Skin epidermis (tissue), 12 donors: ENCODE data around the gene OR11A1.
"Not testable (repeated sequence)": the region's sequence is repeated elsewhere in the genome, so short reads cannot be mapped to it uniquely, and the experiment has no call there.

Experiments
- H3K27ac ChIP-seq, 21 experiments: fragments of 200-600 bp; sonication (generic) in 11 of 21; one replicate each; pipeline ENCODE4 v1.5.0; 2020; ENCODE audit warnings: mild to moderate bottlenecking in 3 of 21, inconsistent platforms in 2 of 21, moderate library complexity in 2 of 21
- H3K4me3 ChIP-seq, 7 experiments: fragments of 200-600 bp; sonication (generic) in 2 of 7; one replicate each; pipeline ENCODE4 v1.5.0; 2020; ENCODE audit warnings: inconsistent platforms in 2 of 7, mild to moderate bottlenecking in 2 of 7, moderate library complexity in 1 of 7

Gene OR11A1

DNA sequence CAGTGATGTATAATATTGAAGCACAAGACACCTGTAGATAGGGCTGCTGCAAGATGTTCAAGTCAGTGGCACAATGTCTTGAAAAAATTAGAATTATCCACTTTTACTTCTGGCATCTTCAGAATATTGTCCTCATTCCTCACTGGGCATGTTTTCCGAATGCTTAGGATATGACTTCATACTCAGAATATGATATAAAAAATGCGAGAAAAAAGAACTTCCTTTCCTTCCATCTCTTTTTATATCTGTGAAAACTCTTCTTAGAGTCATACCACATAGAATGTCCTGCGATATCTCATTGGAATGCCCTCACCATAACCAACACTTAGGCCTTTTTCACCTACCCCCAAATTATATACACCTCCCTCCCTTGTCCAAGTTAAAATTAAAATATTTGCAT, 26.3 kb upstream of the OR11A1 start:
- H3K4me3 ChIP-seq, result no peak overlapping the region
- H3K27ac ChIP-seq, result no peak overlapping the region

DNA sequence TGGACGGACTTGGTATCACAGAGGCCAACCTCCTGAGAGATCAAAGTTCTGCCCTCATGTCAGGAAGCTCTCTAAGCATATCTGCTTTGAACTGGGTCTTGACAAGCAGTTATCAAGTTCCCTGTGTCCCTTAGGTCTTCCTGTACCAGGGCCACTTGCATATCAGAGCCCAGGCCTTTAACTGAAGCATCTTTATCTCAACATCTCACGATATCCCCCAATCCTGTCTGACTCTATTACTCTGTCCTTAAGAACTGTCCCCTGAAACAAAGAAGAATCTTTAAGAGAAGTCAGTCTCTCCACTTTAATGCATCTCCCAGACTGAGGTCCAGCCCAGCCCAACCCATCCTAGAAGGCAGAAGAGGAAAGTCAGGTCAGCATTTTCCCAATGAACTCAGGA, 22.7 kb upstream of the OR11A1 start:
- Histone ChIP-seq H3K4me3 (no peak overlapping the region), H3K27ac (no peak overlapping the region)

DNA sequence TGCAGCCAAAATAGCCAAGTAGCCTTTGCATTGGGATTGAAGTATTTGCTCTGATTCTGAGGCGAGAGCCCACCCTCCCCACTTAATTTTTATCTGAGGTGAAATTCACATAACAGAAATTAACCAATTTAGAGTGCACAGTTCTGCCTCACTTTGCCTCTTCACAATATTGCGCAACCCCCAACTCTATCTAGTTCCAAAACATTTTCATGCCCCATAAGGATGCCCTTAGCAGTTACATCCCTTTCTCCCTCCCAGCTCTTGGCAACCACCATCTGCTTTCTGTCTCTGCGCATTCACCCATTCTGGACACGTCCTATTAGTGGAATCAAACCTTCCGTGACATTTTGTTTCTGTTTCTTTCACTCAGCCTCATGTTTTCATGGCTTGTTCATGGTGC, 21.9 kb upstream of the OR11A1 start:
- Histone ChIP-seq H3K27ac (no peak overlapping the region), H3K4me3 (no peak overlapping the region)

DNA sequence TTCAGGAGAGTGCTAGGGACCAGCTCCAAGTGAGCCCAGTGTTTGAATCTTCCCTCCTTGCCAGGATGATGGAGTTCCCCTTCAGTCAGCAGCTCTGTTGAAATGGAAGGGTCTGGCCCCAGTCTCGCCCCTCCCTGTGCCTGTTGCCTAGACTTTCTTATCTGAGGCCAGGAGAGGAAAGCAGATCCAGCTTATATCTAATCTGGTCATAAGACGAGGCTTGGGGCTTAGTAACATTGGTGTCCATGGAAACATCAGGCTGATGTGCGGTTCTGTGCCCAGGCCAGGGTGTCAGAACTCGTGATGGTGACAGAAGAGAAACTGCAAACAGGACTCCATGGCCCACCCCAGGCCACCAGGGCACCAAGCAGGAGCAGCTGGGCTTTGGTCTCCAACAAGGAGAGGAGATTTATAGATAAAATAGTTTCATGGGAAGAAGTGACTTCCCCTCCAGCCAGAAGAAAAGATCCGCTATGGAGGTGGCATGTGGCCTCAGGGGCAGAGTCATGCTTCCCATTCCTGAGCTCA, 21.1 kb upstream of the OR11A1 start:
- no peak overlapping the region for H3K4me3 ChIP-seq
- H3K27ac ChIP-seq, result no peak overlapping the region

DNA sequence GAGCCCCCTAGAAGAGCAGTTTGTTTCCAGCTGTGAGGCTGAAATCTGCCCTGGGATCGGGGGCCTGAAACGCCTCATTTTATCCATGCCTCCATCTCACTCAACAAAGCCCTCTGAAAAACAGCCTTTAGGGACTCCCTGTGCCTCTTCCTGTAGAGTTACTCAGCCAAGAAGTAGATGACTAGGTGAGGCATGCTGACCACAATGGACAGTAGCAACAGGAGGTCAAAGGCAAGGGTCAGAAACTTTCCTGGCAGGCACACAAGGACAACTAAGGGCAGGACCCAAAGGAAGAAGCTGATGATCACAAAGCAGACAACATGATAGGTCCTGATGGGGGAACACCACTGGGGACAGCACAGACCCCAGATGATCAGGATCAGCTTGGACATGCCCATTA, 18.1 kb upstream of the OR11A1 start:
- no peak overlapping the region for H3K27ac ChIP-seq
- H3K4me3 ChIP-seq, result no peak overlapping the region

DNA sequence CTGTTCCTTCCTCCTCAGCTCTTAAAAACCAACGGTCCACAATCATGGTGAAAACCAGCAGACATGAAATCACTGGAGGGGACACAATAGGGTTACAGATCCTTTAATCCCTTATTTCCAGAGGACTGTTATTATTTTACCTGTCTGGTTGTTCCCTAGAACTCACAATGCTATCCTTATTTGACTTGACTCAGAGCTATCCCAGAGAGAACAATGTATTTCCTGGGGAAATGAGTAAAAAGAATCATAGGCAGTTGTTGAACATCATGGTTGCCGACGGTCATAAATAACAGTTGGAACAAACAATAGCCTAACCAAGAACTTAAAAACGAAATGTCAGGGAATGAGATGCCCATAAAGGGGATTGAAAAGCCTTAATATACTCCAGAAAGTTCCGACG, 9.4 kb upstream of the OR11A1 start:
- no peak overlapping the region for H3K4me3 ChIP-seq
- no peak overlapping the region for H3K27ac ChIP-seq

DNA sequence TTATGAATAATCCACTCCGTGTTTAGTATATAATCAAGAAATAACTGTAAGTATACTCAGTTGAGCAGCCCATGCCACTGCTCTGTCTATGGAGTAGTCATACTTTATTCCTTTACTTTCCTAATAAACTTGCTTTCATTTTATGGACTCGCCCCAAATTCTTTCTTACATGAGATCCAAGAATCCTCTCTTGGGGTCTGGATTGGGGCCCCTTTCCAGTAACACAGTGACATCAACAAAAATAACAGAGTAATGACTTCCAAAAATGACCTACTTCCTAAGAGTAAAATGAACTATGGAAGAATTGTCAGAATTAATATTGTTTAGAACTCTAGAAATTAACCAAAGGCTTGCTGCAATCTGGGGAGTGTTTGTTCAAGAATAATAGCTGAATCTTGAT, 8.9 kb upstream of the OR11A1 start:
- Histone ChIP-seq H3K27ac (no peak overlapping the region), H3K4me3 (no peak overlapping the region)

DNA sequence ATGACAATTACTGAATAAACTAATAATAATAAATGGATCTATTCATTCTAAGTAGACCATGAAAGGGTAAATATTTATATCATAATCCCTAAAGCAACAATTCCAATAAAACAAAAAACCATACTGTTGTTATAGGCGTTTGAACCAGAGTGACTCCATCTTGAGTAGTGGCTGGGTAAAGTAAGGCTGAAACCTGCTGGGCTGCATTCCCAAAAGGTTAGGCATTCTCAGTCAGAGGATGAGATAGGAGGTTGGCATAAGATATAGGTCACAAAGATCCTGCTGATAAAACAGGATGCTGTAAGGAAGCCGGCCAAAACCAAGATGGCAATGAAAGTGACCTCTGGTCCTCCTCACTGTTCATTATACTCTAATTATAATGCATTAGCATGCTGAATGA, 8.4 kb upstream of the OR11A1 start:
- Histone ChIP-seq H3K27ac (no peak overlapping the region), H3K4me3 (no peak overlapping the region)

DNA sequence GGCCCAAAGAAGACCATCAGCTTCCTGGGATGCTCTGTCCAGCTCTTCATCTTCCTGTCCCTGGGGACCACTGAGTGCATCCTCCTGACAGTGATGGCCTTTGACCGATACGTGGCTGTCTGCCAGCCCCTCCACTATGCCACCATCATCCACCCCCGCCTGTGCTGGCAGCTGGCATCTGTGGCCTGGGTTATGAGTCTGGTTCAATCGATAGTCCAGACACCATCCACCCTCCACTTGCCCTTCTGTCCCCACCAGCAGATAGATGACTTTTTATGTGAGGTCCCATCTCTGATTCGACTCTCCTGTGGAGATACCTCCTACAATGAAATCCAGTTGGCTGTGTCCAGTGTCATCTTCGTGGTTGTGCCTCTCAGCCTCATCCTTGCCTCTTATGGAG, 5.2 kb upstream of the OR11A1 start:
- H3K4me3 ChIP-seq, result no peak overlapping the region
- H3K27ac ChIP-seq, result no peak overlapping the region

DNA sequence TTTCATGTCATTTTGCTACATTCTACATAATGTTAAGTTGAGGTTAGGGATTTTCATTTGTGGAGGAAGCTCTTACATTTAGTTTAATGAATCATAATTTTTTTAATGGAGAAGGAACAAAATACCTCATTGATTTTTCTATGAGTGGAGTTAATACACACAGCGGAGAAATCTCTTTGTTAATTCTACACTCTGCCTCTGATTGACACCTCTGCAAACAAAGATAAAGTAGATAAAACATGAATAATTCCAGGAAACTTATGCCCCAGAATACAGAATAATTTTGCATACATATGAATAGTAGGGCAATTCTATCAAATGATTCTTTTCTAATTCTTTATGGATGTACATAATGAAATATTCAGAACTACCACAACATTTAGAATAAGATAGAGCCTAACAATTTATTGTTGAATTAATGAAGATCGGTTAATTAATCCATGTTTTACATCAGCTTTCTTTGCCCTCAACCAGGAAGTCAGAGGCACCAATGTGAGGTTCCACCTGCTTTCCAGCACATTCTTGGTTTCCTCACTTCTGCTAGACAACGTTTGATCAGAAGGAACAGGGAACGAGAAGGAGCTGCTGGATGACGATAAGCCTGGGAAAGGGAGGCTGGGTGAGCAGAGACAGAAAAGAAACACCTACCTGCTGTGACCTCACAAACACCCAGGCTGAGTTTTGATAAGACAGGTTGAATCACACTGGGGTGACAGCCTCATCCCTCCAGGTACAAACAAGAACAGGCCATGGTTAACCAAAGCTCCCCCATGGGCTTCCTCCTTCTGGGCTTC, 4.3 kb upstream of the OR11A1 start:
- Histone ChIP-seq H3K4me3 (no peak overlapping the region), H3K27ac (no peak overlapping the region)

DNA sequence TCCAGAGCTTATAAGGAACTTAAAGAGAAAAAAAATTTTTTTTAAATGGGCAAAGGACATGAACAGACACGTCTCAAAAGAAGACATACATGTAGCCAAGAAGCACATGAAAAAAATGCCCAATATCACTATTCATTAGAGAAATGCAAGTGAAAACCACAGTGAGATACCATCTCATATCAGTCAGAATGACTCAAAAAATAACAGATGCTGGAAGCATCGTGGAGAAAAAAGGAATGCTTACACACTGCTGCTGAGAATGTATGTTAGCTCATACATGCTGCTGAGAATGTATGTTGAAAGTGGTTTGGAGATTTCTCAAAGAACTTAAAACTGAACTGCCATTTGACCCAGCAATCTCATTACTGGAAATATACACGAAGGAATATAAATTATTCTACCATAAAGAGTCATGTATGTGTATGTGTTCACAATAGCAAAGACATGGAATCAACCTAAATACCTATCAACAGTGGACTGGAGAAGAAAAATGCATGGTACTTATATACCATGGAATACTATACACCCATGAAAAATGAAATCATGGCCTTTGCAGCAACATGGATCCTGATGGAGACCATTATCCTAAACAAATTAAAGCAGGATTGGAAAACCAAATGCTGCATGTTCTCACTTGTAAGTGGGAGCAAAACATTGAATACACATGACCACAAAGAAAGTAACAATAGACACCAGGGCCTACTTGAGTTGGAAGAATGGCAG, 5.2 kb downstream of the OR11A1 start:
- H3K4me3 ChIP-seq, result no peak overlapping the region
- H3K27ac ChIP-seq, result no peak overlapping the region

DNA sequence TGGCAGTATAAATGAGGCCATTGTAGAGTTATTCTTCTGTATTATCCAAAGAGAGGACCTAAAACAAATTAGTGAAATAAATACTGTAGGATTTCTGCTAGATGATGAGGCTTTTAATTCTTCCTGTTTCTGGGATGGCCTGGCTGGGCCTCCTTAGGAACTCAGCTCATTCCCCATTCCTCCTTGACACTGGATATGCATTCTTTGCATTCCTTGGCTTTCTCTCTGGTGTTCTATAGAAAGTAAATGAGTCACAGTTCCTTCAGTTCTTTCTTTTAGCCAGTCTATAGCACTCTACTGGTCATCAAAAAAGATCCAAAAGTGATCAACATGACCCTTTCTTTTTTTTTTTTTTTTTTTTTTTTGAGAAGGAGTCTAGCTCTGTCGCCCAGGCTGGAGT, 9.2 kb downstream of the OR11A1 start:
- no peak overlapping the region for H3K27ac ChIP-seq

DNA sequence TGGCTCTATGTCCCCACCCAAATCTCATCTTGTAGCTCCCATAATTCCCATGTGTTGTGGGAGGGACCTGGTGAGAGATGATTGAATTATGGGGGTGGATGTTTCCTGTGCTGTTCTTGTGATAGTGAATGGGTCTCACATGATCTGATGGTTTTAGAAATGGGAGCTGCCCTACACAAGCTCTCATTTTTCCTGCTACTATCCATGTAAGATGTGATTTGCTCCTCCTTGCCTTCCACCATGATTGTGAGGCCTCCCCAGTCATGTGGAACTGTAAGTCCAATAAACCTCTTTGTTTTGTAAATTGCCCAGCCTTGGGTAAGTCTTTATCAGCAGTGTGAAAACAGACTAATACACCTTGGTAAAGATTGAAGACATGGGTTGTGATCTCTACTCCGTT, 12.8 kb downstream of the OR11A1 start:
- H3K4me3 ChIP-seq, H3K27ac ChIP-seq: not testable (repeated sequence)

More for the DNA sequence above, 9.2 kb downstream of the OR11A1 start:
- H3K4me3 ChIP-seq, result no peak overlapping the region

DNA sequence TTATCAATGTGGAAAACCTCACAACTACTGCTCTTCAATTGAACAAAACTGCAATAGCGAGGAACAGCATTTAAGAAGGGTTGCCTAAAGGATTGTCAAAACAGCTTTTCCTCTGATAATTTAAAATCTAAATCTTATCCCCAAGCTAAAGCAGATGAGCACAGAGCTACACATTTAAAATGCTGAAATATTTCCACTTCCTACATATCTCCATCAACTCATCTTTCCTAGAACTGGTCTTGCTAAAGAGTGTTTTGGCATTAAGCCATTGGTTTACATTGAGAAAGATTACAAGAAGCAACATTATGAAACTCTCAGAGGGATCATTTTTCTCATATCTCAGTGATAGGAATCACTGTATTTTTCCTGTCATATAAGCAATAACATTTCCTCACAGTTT, 14.2 kb downstream of the OR11A1 start:
- no peak overlapping the region for H3K27ac ChIP-seq

DNA sequence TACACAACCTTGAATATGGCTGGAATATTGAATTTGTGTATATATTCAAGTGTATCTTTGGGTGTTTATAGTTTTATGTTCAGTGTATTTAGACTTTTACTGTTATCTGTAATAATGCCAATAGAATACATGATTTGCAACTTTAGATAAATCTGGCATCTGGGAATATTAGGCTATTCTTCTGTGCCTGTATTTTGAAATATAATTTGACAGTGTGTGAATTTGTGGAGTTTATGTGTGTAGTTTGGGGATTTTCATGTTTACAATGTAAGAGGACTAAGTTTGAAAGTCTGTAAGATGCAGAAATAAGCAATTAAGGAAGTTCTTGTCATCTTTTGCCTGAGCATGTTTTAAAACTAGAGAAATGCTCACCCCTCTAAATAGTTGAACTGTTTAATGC, 17.9 kb downstream of the OR11A1 start, which contains the start of gene OR10C1:
Gene OR10C1, plus strand, starts transcription at position 301 of the 400 bp plus-strand sequence. CDS start 710 bp downstream, outside the sequence.
- H3K4me3 ChIP-seq, result no peak within 1 kb of the TSS
- no peak within 1 kb of the TSS for H3K27ac ChIP-seq

More for the DNA sequence above, 14.2 kb downstream of the OR11A1 start:
- H3K4me3 ChIP-seq, result no peak overlapping the region

DNA sequence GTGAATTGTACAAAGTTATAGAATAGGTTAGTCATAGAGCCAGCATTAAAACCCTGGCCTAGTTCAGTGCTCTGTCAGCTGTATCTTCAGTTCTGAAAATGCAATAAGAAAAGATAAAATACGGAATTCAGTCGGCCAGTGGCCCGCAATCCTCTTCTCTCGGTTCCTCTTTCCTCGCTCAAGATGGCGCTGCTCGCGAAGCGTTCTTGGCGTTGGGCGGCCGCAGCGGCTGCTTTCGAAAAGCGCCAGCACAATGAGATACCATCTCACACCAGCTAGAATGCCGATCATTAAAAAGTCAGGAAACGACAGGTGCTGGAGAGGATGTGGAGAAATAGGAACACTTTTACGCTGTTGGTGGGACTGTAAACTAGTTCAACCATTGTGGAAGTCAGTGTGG, 20.1 kb downstream of the OR11A1 start:
- not testable (repeated sequence) for H3K4me3 ChIP-seq, H3K27ac ChIP-seq

DNA sequence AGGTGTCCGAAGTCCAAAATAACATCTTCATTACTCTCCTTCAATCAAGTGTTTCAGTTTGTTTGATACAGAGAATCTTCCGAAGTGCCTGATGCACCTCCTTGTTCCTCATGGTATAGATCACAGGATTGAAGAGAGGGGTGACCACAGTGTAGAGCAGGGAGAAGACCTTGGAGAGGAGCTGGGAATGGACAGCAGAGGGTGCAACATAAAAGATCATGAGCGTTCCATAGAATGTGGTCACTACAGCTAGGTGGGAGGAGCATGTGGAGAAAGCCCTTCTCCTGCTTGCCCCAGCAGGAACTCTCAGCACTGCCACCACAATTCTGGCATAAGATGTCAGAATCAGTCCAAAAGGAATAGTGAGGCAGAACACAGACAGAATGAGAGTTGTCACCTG, 30.2 kb downstream of the OR11A1 start:
- H3K27ac ChIP-seq, result no peak overlapping the region
- H3K4me3 ChIP-seq, result no peak overlapping the region

DNA sequence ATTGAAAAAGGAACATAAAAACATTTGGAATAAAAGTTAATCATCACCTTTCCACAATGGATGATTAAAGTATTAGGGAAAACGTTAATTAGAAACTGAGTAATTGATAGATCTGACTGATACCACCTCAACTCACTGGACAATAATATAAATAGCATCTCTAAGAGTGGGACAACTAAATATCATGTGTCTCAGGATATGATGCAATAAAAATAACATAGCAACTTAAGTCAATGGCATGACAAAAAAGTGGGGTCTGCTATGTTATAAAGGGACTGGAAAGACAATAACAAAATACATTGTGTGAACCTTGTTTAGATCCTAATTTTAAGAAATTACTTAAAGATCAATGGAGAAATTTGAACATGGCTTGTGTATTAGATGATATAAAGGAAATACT, 31.8 kb downstream of the OR11A1 start:
- Histone ChIP-seq H3K4me3 (no peak overlapping the region), H3K27ac (no peak overlapping the region)

DNA sequence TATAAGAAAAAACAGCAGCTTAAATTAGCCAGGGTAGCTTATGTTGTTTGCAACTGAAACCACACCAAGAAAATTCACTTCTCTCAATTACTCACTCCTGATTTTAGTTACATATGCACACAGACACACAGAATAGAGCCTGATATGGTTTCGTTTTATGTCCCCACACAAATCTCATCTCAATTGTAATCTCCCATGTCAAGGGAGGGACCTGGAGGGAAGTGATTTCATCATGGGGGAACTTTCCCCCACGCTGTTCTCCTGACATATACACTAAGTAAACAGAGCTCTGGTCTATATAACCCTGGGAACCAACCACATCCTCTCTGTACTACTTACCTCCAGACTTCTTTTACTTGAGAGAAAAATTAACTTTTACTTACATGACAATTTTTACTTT, 32.3 kb downstream of the OR11A1 start:
- Histone ChIP-seq H3K4me3 (no peak overlapping the region), H3K27ac (no peak overlapping the region)

DNA sequence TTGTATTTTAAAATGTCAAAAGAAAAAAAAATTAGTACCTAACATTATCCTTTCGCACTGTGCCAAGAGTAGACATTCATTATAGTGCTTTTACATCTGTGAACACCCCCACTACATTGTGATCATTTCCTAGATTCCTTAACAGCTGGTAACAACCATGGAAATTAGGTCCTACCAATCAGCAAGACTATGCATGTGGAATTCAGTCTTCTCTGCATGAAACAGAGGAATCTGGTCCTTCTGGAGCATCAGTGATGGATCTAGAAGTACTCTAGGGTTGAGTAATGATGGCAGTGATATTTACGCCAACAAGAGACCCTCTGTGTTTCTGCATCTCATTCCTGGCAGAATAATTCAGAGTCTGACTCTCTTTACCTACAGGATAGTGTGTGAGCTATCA, 32.7 kb downstream of the OR11A1 start:
- no peak overlapping the region for H3K4me3 ChIP-seq
- no peak overlapping the region for H3K27ac ChIP-seq

DNA sequence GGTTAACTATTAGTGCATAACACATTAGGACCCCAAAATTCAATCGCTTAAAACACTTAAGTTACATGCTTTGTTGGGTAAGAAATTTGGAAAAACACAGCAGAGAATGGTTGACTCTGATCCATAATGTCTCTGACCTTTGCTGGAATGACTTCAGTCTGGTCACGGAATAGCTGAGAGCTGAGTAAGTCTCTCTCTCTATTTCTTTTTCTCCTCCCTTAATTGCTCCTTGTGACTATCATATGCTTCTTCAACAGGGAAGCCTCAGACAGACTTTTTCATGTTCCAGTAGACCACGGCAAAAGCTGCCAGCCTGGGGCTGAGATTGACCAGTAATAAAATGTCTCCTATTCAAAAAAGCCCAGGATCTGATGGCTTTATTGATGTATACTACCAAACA, 37.4 kb downstream of the OR11A1 start:
- no peak overlapping the region for H3K4me3 ChIP-seq
- no peak overlapping the region for H3K27ac ChIP-seq
